ENCODE measurements around the gene MVB12B.

- TF ChIP-seq CTCF (IDR thresholded peaks at IDR 0.05): no peak
- TF ChIP-seq POLR2A (IDR thresholded peaks at IDR 0.05): no peak
Measured at GRCh38 chr9:126393876-126394275, 67.2 kb downstream of the MVB12B start.

Measured in tibial nerve (tissue), 3 donors.